GM18508 (cell line): Measurements from ENCODE around the gene FBXL5.
"Not testable (repeated sequence)": the region's sequence is repeated elsewhere in the genome, so short reads cannot be mapped to it uniquely, and the experiment has no call there.

Experiments used
- ATAC-seq: cut with Tn5 transposase; IDR thresholded peaks from one replicate; pipeline ENCODE4 v1.9.1; 2021; ENCODE audit warnings: moderate number of reproducible peaks; ENCODE audit not compliant: insufficient read depth, unreplicated experiment

Gene FBXL5

GRCh38 chr4:15653420-15653819, 1.7 kb downstream of the FBXL5 start:
- ATAC-seq: no peak

DNA sequence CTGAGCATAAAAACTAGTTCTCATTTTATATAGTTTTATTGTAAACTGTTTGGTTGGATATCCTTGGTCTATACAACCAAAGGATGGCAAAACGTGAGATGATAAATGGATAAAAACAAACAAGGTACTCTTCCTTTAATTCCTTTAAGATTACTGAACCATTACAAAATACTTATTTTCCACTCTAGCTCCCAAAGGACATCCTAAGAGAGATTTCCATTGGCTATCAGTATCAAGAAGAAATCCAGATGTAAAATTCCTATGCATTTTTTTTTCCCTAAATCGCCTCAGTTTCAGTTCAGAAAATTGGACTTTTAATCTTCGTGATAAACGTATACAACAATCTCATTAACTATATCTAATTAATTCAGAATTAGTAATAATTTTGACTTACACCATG, 2.3 kb downstream of the FBXL5 start:
- ATAC-seq: no peak

DNA sequence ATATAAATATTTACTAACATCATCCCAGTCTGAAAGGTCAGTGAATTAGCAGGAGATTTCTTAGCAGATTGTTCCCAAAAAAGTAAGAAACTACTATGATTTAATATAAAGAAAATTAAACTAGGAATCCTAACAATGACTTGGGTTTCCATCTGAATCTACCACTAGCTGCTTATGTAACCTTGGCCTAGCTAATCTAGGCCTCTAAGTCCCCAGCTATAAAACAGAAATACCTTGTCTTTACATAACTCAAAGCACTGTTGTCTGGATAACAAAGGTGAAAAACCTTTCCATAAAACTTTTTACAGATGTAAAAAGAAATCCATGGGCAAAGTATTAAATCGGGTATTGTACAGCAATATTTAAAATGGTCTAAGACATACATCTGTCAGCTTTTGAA, 3.0 kb downstream of the FBXL5 start:
- no peak for ATAC-seq

DNA sequence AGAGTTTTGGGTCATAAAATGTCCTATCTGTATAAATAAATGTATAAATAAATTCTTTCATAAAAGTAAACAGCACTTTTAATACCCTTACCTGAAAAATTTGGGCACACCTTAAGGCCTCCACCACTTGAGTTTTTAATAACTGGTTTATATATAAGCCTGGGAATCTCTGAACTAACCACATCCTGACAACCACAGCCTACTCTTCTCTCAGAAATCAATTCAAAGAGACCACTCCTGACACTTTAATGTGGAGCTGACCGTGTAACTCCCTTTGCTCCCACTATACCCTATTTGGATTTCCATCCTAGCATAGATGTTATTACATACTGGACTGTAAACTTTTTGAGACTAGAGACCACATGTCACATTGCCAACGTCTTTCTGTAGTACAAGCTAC, 3.5 kb downstream of the FBXL5 start:
- ATAC-seq: no peak

GRCh38 chr4:15649914-15650545, 5.1 kb downstream of the FBXL5 start:
- peak; percentile 39 for ATAC-seq

- no peak for ATAC-seq
Measured at GRCh38 chr4:15648600-15648999, 6.6 kb downstream of the FBXL5 start.

GRCh38 chr4:15638418-15638817, 16.7 kb downstream of the FBXL5 start:
- no peak for ATAC-seq

GRCh38 chr4:15636818-15637217, 18.3 kb downstream of the FBXL5 start:
- no peak for ATAC-seq

DNA sequence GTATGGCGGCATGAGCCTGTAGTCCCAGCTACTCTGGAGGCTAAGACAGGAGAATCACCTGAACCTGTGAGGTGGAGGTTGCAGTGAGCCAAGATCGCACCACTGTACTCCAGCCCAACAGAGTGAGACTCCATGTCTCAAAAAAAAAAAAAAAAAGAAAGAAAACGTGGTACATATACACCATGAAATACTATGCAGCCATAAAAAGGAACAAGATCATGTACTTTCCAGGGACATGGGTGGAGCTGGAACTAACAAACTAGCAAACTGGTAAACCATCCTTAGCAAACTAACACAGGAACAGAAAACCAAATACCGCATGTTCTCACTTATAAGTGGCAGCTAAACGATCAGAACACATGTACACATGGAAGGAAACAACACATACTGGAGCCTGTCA, 37.8 kb downstream of the FBXL5 start:
- ATAC-seq: not testable (repeated sequence)

- not testable (repeated sequence) for ATAC-seq
Measured at GRCh38 chr4:15614891-15615290, 40.3 kb downstream of the FBXL5 start.

- no peak for ATAC-seq
Measured at GRCh38 chr4:15612136-15612535, 43.0 kb downstream of the FBXL5 start.

DNA sequence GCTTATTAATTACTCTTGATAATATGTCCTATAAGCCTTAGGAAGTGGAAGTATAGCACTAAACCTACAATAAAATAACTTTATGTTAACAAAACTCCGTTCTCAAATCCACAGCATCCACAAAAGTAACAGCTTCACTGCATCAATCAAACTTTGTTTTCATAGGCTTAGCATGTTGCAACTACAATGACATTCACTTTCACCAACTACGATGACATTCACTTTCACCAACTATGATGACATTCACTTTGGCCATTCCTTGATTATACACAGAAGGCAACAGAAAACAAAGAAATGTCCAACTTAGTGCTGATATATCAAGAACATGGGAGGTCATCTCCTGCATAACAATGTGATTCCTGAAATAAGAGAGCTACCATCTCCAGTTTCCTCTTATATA, 44.3 kb downstream of the FBXL5 start:
- no peak for ATAC-seq

DNA sequence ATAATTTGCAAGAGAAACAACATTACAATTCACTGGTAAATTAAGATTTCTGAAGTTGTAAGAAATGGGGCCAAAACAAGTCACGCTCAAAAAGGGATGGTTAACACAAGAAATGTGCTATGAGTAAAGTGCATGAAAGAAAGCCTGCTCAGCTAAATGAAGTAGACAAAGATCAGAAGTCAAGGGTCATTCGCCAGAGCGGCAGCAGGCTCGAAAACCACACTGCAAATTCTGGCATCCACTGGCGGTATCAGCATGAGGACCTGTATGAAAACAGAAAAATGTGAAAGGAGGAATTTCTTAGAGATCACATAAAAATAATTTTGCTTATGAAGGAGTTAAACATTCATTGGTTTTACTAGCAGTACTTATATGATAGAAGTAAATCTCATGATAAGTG, 49.6 kb downstream of the FBXL5 start:
- no peak for ATAC-seq

GRCh38 chr4:15601862-15602261, 53.3 kb downstream of the FBXL5 start:
- ATAC-seq: no peak

DNA sequence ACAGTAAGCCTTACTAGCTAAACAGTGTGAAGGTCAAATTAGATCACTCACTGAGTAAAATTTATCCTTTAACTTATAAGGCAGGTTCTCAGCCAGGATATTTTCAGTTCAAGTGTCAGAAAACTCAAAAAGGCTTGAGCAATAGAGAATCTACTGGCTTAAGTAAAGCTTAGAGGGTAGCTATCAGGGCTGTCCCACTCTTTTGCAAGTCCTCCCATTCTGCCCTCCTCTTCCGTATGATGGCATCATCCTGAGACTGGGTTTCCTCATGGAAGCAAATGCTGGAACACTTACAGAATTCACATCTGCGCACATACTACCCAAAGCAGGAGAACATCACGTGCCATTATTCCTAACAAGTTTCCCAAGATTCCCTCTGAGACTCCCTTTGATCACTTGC, 55.0 kb downstream of the FBXL5 start:
- no peak for ATAC-seq

DNA sequence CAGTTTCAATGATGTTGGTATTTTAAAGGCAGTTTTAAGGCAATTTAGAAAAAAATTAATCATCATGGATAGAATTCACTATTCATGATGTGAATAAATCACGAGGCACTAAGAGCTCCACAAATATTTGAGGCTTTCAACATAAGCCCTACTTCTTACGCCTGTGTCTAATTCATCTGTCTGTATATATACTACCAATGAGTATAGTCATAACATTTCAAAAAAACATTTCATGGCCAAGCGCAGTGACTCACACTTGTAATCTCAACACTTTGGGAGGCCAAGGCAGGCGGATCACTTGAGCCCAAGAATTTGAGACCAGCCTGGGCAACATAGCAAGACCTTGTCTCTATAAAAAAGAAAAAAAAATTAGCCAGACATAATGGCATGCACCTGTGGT, 56.5 kb downstream of the FBXL5 start:
- ATAC-seq: no peak

DNA sequence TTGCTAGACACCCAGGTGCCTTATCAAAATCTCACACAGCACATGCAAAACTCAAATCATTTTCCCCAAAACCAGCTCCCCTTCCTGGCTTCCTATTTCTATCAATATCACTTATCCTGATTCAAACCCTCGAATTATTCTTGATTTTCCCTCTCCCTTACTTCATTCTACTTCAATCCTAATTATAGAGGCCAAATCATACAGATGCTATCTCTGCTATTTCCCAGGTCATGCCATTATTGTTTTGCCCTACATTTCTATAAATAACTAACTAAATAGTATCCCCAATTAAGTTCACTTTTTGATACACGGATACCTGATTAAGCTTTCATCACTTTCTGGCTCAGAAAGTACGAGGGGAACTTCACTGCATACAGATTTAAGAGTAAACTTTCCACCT, 62.4 kb downstream of the FBXL5 start:
- ATAC-seq: no peak

DNA sequence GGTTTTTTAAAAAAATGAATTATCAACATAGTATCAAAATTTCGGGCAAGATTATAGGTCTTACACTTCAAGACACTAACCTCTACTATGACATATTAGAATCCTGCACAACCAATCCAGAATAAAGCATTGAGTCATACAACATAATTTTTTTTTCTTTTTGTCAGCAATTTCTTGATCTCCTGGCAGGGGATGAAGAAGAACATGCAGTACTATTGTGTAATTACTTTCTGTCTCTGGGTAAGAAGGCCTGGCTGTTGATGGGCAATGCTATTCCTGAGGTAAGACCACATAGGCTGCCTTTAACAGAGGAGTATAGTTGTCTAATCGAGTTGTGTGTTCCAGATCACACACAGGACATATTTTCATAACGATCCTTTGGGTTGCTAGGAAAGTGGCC, 67.5 kb downstream of the FBXL5 start:
- no peak for ATAC-seq

DNA sequence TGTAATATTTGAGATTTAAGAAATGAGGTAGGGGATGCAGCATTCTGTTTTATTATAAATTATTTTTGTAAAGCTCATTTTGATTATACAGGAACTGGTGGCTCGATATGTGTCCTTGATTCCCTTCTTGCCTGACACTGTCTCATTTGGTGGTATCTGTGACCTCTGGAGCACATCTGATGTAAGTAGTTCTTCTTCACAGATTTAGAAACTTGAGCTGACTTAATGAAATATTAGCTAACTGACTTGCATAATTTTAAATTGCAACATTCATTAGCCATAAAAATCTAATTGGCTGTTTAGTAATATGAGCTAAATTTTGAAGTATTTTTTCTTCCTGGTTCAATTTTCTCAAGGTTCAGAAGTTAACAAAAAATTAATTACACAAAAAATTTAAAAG, 69.1 kb downstream of the FBXL5 start:
- ATAC-seq: no peak

- ATAC-seq: no peak
Measured at GRCh38 chr4:15585331-15585730, 69.8 kb downstream of the FBXL5 start.

DNA sequence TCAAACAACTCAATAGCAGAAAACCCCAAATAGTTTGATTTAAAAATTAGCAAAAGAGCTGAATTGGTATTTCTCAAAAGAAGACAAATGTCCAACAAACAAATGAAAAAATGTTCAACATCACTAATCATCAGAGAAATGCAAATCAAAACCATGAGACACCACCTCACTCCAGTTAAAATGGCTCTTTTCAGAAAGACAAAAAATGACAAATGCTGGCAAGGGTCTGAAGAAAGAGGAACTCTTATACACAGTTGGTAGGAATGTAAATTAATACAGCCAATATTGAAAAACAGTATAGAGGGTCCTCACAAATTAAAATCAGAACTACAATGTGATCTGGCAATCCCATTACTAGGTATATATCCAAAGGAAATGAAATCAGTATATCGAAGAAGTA, 70.4 kb downstream of the FBXL5 start:
- no peak for ATAC-seq

DNA sequence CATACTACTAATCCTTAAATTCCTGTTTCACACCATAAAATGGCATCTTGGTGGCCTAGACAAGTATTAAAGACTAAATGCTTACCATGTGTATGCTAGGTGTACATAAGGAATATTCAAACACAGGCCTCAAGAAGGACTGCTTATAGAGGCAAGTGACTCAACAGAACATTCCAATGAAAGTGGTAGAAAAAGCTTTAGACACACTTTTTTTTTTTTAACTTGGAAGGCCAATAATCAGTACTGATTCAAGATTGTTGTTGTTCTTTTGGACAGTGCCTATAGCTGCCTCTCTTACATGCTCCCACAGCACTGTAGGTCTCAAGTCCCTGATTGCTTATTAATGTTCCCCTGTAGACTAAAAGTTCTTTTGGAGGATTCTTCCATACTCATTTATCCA, 77.6 kb downstream of the FBXL5 start:
- ATAC-seq: no peak

DNA sequence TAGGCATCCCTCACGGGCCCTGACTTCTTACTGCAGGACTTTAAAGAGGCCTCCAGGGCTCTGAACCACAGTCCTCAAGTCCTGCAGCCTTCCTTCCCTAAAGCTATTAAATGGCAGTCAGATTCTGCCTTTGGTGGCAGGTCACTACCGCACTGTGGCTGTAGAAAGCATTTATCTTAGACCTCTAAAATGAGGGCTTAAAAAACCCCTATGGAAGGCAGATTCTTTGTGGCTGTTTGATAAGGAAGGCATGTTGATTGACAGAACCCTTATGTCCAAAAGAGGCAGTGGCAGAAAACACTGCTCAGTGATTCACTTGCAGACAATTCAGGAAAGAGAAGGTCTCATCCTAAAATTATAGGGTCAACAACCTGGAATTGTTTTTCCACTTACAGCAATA, 79.2 kb downstream of the FBXL5 start:
- no peak for ATAC-seq
